ENCODE measurements around the gene TEKT5.

Gene TEKT5

GRCh38 chr16:10600782-10601443, 93.8 kb downstream of the TEKT5 start:
- TF ChIP-seq POLR2AphosphoS5 (IDR thresholded peaks at IDR 0.05; ENCODE audit: low read depth) (no peak), GABPA (IDR thresholded peaks at IDR 0.05; ENCODE audit: low read depth) (no peak), SPI1 (IDR thresholded peaks at IDR 0.05; ENCODE audit: borderline replicate concordance, low read depth) (no peak)
- TF ChIP-seq, protein P1, sequence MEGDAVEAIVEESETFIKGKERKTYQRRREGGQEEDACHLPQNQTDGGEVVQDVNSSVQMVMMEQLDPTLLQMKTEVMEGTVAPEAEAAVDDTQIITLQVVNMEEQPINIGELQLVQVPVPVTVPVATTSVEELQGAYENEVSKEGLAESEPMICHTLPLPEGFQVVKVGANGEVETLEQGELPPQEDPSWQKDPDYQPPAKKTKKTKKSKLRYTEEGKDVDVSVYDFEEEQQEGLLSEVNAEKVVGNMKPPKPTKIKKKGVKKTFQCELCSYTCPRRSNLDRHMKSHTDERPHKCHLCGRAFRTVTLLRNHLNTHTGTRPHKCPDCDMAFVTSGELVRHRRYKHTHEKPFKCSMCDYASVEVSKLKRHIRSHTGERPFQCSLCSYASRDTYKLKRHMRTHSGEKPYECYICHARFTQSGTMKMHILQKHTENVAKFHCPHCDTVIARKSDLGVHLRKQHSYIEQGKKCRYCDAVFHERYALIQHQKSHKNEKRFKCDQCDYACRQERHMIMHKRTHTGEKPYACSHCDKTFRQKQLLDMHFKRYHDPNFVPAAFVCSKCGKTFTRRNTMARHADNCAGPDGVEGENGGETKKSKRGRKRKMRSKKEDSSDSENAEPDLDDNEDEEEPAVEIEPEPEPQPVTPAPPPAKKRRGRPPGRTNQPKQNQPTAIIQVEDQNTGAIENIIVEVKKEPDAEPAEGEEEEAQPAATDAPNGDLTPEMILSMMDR (IDR thresholded peaks at IDR 0.05; ENCODE audit: insufficient read depth, low read length): no peak
- TF ChIP-seq, protein P2, sequence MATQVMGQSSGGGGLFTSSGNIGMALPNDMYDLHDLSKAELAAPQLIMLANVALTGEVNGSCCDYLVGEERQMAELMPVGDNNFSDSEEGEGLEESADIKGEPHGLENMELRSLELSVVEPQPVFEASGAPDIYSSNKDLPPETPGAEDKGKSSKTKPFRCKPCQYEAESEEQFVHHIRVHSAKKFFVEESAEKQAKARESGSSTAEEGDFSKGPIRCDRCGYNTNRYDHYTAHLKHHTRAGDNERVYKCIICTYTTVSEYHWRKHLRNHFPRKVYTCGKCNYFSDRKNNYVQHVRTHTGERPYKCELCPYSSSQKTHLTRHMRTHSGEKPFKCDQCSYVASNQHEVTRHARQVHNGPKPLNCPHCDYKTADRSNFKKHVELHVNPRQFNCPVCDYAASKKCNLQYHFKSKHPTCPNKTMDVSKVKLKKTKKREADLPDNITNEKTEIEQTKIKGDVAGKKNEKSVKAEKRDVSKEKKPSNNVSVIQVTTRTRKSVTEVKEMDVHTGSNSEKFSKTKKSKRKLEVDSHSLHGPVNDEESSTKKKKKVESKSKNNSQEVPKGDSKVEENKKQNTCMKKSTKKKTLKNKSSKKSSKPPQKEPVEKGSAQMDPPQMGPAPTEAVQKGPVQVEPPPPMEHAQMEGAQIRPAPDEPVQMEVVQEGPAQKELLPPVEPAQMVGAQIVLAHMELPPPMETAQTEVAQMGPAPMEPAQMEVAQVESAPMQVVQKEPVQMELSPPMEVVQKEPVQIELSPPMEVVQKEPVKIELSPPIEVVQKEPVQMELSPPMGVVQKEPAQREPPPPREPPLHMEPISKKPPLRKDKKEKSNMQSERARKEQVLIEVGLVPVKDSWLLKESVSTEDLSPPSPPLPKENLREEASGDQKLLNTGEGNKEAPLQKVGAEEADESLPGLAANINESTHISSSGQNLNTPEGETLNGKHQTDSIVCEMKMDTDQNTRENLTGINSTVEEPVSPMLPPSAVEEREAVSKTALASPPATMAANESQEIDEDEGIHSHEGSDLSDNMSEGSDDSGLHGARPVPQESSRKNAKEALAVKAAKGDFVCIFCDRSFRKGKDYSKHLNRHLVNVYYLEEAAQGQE (IDR thresholded peaks at IDR 0.05; ENCODE audit: insufficient replicate concordance, low read depth): no peak
- Histone ChIP-seq H3K27me3 (ENCODE audit: insufficient read depth, poor library complexity, severe bottlenecking) (no peaks in the 10 kb centered on the region), H3K27ac (replicated peaks) (no peak overlapping the region), H3K4me3 (replicated peaks; ENCODE audit: insufficient read depth, low read length) (no peak overlapping the region)
- no peak for DNase-seq (ENCODE audit: low read depth in 1 of 2, low spot score in 1 of 2)

- no peak overlapping the region for H3K27ac ChIP-seq (replicated peaks)
- DNase-seq (ENCODE audit: low read depth in 1 of 2, low spot score in 1 of 2): no peak
- no peaks in the 10 kb centered on the region for H3K27me3 ChIP-seq (ENCODE audit: insufficient read depth, poor library complexity, severe bottlenecking)
- TF ChIP-seq, protein P2 (IDR thresholded peaks at IDR 0.05; ENCODE audit: insufficient replicate concordance, low read depth): no peak
- TF ChIP-seq SPI1 (IDR thresholded peaks at IDR 0.05; ENCODE audit: borderline replicate concordance, low read depth) (no peak), POLR2AphosphoS5 (IDR thresholded peaks at IDR 0.05; ENCODE audit: low read depth) (no peak), GABPA (IDR thresholded peaks at IDR 0.05; ENCODE audit: low read depth) (no peak)
- TF ChIP-seq, protein P1 (IDR thresholded peaks at IDR 0.05; ENCODE audit: insufficient read depth, low read length): no peak
- H3K4me3 ChIP-seq (replicated peaks; ENCODE audit: insufficient read depth, low read length): no peak overlapping the region
Observed at GRCh38 chr16:10599626-10600025, 95.1 kb downstream of the TEKT5 start.

GRCh38 chr16:10598157-10598556, 96.6 kb downstream of the TEKT5 start:
- Histone ChIP-seq H3K27ac (replicated peaks) (no peak overlapping the region), H3K27me3 (ENCODE audit: insufficient read depth, poor library complexity, severe bottlenecking) (no peaks in the 10 kb centered on the region), H3K4me3 (replicated peaks; ENCODE audit: insufficient read depth, low read length) (no peak overlapping the region)
- TF ChIP-seq GABPA (IDR thresholded peaks at IDR 0.05; ENCODE audit: low read depth): no peak
- TF ChIP-seq SPI1 (IDR thresholded peaks at IDR 0.05; ENCODE audit: borderline replicate concordance, low read depth): no peak
- DNase-seq (ENCODE audit: low read depth in 1 of 2, low spot score in 1 of 2): no peak

- DNase-seq (ENCODE audit: low read depth in 1 of 2, low spot score in 1 of 2): no peak
- Histone ChIP-seq H3K27ac (replicated peaks) (no peak overlapping the region), H3K27me3 (ENCODE audit: insufficient read depth, poor library complexity, severe bottlenecking) (no peaks in the 10 kb centered on the region), H3K4me3 (replicated peaks; ENCODE audit: insufficient read depth, low read length) (no peak overlapping the region)
- TF ChIP-seq POLR2AphosphoS5 (IDR thresholded peaks at IDR 0.05; ENCODE audit: low read depth): no peak
- TF ChIP-seq, protein P1 (IDR thresholded peaks at IDR 0.05; ENCODE audit: insufficient read depth, low read length): no peak
- no peak for TF ChIP-seq SPI1 (IDR thresholded peaks at IDR 0.05; ENCODE audit: borderline replicate concordance, low read depth)
- TF ChIP-seq, protein P2 (IDR thresholded peaks at IDR 0.05; ENCODE audit: insufficient replicate concordance, low read depth): no peak
- TF ChIP-seq GABPA (IDR thresholded peaks at IDR 0.05; ENCODE audit: low read depth): no peak
Observed at GRCh38 chr16:10597187-10597601, 97.5 kb downstream of the TEKT5 start.
